Measurements from ENCODE around the gene FGFR3. TPM values are rescaled to one million over a fixed set of nuclear protein-coding genes. Genes with fewer than 3 reads are reported as not detected.

Gene FGFR3
- 0.25 and 0.44 TPM in 2 replicates for total RNA-seq

DNA sequence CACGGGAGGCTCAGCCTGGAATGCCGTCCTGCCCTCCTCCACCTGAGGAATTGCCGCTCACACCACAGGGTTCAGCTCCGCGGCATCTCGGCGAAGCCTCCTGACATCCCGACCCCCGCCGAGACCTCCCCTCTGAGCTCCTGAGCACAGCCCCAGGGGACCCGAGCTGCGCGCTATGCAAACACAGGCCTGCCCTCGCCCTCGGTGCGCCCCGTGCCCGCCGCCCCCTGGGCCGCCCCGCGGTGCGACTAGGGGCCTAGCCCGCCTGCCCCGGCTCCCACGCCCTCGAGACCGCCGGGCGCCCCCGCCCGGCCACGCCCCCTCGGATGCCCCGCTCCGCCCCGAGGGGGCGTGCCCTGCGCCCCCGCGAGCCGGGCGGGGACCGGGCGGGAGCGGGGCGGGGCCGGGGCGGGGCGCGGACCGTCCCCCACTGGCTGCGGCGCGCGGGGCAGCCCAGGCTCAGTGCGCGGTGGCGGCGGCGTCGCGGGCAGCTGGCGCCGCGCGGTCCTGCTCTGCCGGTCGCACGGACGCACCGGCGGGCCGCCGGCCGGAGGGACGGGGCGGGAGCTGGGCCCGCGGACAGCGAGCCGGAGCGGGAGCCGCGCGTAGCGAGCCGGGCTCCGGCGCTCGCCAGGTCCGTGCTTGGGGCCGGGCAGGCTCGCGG is at the start of gene FGFR3:
Gene FGFR3, plus strand, starts transcription at position 462 of the 664 bp plus-strand sequence. CDS start 642 bp downstream, outside the sequence.

DNA sequence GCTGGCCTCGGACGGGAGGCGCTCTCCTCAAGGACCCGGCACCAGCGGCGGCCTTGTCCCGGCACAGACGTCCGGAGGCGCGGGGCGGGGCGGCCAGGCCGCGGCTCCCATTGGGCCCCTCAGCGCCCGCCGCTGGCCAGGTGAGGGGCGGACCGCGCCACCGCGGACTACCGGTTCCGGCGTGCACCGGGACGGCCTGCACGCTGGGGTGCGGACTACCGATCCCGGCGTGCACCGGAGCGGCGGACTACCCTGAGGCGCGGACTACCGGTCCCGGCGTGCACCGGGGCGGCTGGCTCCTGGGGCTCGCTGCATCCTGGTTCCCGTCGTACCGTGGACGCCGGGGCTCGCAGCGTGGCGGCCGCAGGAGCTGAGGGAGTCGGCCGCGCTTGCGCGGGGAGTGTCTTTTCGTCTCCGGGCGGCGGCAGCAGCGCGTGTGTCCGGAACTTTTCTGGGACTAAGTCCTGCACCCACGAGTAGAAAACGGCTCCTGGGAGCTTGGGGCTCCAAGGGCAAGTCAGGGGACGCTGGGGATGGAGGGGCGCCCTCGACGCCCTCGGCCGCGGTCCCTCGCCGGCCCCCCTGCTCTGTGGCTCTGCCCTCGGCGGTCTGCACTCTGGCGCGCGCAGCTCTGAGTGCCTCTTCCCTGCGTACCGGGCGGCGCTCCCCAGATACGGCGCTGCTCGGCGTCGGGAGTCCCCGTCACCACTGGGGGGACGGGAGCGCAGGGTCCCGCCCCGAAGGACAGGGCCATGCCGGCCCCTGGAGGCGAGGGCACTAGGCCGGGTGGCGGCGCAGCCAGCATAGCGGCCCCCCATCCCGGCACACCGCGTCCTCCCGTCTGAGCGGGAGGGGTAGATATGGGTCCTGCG is 63.2 kb downstream of the FGFR3 start, which contains the start of gene LETM1:
Gene LETM1, minus strand, starts transcription at position 86 of the 872 bp plus-strand sequence. CDS start 206 bp downstream, outside the sequence.

Other genes with a start within 250 kb of the FGFR3 start
- gene FAM53A, start 109.0 kb upstream of the FGFR3 start, total RNA-seq: 3.1 and 4.0 TPM in 2 replicates
- gene SLBP, start 81.0 kb upstream of the FGFR3 start, total RNA-seq: 49.4 and 94.5 TPM in 2 replicates
- gene TMEM129, start 72.0 kb upstream of the FGFR3 start, total RNA-seq: 33.8 and 43.9 TPM in 2 replicates
- gene TACC3, start 71.8 kb upstream of the FGFR3 start, total RNA-seq: 12.9 and 46.7 TPM in 2 replicates
- 81.4 and 96.8 TPM in 2 replicates for gene LETM1, start 62.9 kb downstream of the FGFR3 start, total RNA-seq
- 89.1 and 144 TPM in 2 replicates for gene NSD2, start 78.1 kb downstream of the FGFR3 start, total RNA-seq
- gene NELFA, start 215.7 kb downstream of the FGFR3 start, total RNA-seq: 12.7 and 15.5 TPM in 2 replicates

Measured in uterine smooth muscle cell (primary cell).